Skin epidermis (tissue), 12 donors: ENCODE measurements around the gene CUX1.

ENCODE experiments used
- H3K27ac ChIP-seq, 21 experiments: fragments of 200-600 bp; sonication (generic) in 11 of 21; one replicate each; pipeline ENCODE4 v1.5.0; 2020; ENCODE audit warnings: mild to moderate bottlenecking in 3 of 21, inconsistent platforms in 2 of 21, moderate library complexity in 2 of 21
- H3K4me3 ChIP-seq, 7 experiments: fragments of 200-600 bp; sonication (generic) in 2 of 7; one replicate each; pipeline ENCODE4 v1.5.0; 2020; ENCODE audit warnings: inconsistent platforms in 2 of 7, mild to moderate bottlenecking in 2 of 7, moderate library complexity in 1 of 7

Gene CUX1, protein sequence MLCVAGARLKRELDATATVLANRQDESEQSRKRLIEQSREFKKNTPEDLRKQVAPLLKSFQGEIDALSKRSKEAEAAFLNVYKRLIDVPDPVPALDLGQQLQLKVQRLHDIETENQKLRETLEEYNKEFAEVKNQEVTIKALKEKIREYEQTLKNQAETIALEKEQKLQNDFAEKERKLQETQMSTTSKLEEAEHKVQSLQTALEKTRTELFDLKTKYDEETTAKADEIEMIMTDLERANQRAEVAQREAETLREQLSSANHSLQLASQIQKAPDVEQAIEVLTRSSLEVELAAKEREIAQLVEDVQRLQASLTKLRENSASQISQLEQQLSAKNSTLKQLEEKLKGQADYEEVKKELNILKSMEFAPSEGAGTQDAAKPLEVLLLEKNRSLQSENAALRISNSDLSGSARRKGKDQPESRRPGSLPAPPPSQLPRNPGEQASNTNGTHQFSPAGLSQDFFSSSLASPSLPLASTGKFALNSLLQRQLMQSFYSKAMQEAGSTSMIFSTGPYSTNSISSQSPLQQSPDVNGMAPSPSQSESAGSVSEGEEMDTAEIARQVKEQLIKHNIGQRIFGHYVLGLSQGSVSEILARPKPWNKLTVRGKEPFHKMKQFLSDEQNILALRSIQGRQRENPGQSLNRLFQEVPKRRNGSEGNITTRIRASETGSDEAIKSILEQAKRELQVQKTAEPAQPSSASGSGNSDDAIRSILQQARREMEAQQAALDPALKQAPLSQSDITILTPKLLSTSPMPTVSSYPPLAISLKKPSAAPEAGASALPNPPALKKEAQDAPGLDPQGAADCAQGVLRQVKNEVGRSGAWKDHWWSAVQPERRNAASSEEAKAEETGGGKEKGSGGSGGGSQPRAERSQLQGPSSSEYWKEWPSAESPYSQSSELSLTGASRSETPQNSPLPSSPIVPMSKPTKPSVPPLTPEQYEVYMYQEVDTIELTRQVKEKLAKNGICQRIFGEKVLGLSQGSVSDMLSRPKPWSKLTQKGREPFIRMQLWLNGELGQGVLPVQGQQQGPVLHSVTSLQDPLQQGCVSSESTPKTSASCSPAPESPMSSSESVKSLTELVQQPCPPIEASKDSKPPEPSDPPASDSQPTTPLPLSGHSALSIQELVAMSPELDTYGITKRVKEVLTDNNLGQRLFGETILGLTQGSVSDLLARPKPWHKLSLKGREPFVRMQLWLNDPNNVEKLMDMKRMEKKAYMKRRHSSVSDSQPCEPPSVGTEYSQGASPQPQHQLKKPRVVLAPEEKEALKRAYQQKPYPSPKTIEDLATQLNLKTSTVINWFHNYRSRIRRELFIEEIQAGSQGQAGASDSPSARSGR (N-terminal part only)

DNA sequence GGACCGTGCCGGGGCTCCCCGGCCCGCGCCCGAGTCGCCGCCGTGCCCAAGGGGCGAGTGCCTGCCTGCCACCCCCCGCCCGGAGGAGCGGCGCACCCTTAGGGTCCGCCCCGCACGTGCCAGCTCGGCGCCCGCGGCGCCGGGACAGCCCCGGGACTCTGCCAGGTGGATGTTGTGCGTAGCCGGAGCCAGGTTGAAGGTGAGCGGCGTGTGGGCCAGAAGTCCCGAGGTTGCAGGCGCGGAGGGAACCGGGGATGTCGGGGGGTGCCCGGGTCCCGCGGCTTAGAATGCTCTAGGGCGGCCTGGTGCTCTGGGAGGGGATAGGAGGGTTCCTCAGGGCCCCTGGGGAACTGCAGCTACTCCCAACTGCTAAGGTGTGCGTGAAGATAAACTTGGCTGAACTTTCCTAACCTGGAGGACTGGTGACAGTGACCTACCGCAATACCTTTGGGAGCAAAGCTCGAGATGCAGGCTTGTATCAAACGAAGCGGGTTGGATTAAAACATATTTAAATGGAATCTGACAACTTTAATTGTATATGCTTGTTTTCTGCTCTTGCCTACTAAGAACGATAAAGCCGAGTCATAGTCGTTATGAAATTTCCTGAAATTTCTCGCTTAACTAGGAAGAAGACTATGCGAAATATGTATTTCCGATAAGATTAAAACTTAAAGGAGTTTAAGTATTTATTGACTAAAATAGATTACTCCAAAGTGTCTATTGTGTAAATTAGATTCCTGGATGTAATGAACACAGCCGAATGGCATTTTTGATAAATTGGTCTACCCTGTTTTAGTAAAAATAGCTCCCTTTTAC, at the start of gene CUX1:
Gene CUX1 (plus strand): TSS at position 156 of the 816 bp plus-strand sequence. CDS start 14 bp downstream, at position 170.
- Histone ChIP-seq H3K4me3 (peak within 1 kb of the TSS; percentile 66 to 79 (median 72)), H3K27ac (peak within 1 kb of the TSS in 16 of 21 experiments; percentile 16 to 84 (median 56))

DNA sequence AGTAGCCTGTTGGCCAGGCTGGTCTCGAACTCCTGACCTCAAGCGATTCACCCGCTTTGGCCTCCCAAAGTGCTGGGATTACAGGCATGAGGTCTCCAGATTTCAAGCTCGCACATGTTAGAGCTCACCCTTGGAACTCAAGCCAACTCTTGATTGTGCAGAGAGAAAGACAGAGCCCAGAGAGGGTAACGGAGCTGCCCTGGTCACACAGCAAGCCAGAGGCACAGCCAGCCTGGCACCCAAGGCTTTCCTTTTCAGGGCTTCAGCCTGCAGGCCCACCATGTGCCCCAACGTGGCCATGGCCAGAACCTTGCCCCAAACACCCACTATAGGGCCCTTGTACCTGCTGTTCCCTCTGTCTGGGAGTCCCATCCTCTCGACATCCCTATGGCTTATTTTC, 49.1 kb upstream of the CUX1 start:
- H3K27ac ChIP-seq: no peak overlapping the region
- no peak overlapping the region for H3K4me3 ChIP-seq

- Histone ChIP-seq H3K27ac (no peak overlapping the region), H3K4me3 (no peak overlapping the region)
Observed at GRCh38 chr7:101770466-101770865, 47.0 kb upstream of the CUX1 start.

GRCh38 chr7:101772508-101773211, 44.8 kb upstream of the CUX1 start:
- Histone ChIP-seq H3K27ac (no peak overlapping the region), H3K4me3 (no peak overlapping the region)

GRCh38 chr7:101775181-101775580, 42.2 kb upstream of the CUX1 start:
- H3K27ac ChIP-seq: no peak overlapping the region
- no peak overlapping the region for H3K4me3 ChIP-seq

- no peak overlapping the region for H3K4me3 ChIP-seq
- H3K27ac ChIP-seq: no peak overlapping the region
Observed at GRCh38 chr7:101778026-101778580, 39.3 kb upstream of the CUX1 start.

DNA sequence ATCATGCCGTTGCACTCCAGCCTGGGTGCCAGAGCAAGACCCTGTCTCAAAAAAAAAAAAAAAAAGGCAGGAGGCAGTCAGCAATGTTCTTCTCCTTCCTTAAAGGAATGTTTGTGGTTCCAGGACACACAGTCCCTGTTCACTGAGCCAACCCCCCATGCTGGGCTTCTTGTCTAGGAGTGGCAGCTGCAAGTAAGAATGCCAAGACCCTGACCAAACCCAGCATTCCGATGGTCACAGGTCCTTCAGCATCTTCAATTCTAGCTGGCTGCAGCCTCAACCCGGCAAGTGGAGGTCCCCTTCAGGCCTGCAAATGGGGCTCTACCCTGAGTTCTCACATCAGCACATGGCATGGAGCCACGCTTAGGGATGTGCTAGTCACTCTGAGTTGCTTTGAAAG, 38.2 kb upstream of the CUX1 start:
- no peak overlapping the region for H3K27ac ChIP-seq

DNA sequence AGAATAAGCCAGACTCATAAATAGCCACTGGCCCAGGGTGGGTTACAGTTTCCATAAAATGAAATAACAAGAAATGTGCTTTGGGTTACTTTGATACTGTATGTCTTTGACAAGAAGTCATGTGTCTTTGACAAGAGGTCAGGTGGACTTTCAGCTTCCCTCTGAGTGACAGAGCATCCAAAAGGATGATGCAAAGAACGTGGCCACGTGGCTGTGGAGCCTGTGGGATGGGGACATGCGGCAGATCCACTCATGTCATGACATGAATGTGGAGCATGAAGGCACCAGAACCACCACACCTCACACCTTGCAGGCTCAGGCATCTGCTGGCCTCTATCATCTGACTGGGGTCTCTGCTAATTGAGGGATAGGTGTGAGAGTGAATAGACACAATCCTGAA, 37.1 kb upstream of the CUX1 start:
- H3K4me3 ChIP-seq: no peak overlapping the region
- no peak overlapping the region for H3K27ac ChIP-seq

More for the DNA sequence above, 38.2 kb upstream of the CUX1 start:
- no peak overlapping the region for H3K4me3 ChIP-seq

GRCh38 chr7:101781439-101781838, 36.0 kb upstream of the CUX1 start:
- no peak overlapping the region for H3K4me3 ChIP-seq

GRCh38 chr7:101782476-101782875, 35.0 kb upstream of the CUX1 start:
- no peak overlapping the region for H3K4me3 ChIP-seq
- H3K27ac ChIP-seq: no peak overlapping the region

More at GRCh38 chr7:101781439-101781838, 36.0 kb upstream of the CUX1 start:
- no peak overlapping the region for H3K27ac ChIP-seq

DNA sequence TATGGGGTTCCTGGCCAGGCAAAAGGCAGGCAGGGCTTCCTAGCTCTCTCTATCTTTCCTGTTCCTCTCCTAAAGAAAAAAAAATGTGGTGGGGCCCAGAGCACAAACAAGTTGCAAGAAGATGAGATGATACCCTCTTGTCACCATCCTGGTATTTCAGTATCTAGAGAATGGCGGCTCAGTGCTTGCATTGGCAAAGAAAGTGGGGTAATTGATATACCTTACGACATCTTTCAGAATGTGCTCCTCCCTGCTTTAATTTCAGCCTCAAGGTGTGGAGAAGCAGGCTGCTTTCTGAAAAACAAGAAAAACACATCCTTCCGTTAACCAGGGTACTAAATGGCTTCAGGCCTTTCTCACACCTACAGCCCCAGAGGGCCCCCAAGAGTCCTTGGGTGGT, 34.5 kb upstream of the CUX1 start:
- Histone ChIP-seq H3K4me3 (no peak overlapping the region), H3K27ac (no peak overlapping the region)

- H3K4me3 ChIP-seq: no peak overlapping the region
Observed at GRCh38 chr7:101783381-101784181, 33.8 kb upstream of the CUX1 start.

DNA sequence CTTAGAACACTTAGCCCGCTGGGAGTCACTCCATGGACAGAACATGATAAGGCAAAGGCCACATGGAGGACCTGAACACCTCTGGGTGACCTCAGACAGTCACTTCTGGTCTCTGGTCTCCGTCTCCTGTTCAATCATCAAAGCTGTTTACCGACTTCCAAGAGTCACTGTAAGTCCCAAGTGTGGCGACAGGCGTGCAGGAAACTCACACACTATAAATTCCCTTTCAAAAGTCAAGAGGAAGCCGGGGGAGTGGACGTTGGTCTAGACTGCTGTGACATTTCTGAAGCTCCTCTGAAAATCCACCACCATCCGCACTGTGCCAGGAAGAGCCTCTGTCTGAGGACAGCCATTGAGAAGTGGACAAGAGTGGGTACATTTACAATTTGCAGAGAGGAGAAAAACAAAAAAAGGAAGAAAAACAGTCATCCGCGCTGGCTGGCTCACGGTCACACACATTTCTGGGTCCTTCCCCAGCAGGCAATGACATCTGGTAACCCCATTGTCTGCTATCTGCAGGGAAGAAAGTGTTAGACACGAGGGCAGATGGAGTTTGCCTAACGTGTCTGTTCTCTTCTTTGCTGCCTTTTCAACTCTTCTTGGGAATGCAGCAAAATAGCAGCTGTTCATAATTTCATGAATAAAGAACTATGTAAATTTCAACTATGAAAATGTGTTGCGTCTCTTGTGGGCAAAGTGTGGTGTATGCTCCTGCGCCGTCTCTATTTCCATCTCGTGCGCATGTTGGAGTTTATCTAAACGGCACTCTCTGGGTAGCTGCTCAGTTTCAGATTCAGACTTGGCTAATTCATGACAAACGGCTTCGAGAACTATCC, 32.9 kb upstream of the CUX1 start:
- peak overlapping the region in 1 of 21 experiments; percentile 51 for H3K27ac ChIP-seq
- H3K4me3 ChIP-seq: no peak overlapping the region

More at GRCh38 chr7:101783381-101784181, 33.8 kb upstream of the CUX1 start:
- H3K27ac ChIP-seq: no peak overlapping the region

DNA sequence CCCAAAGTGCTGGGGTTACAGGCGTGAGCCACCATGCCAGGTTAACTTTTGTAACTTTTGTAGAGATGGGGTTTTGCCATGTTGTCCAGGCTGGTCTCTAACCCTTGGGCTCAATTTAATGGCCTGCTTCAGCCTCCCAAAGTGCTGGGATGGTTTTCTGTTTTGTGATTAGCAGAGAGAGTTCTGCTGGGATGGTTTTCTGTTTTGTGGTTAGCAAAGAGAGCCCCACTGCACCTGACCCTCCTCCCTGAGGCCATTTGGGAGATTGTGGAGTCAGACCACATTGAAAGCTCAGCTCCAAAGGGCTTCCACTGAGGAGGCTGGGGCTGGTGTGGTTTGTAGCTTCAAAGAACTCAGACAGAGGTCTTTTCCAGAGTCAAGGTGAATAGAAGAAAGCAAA, 29.6 kb upstream of the CUX1 start:
- Histone ChIP-seq H3K27ac (no peak overlapping the region), H3K4me3 (no peak overlapping the region)

DNA sequence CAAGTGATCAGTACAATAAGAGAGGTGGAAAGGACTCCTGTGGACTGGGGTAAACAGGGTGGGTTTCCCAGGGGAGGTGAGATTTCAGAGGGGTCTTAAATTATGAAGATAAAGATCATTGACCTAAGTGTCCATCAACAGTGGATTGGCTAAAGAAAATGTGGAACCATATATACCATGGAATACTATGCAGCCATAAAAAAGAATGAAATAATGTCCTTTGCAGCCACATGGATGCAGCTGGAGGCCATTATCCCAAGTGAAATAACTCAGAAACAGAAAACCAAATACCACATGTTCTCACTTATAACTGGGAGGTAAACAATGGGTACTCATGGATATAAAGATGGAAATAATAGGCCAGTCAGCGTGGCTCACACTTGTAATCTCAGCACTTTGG, 28.9 kb upstream of the CUX1 start:
- H3K27ac ChIP-seq: no peak overlapping the region
- H3K4me3 ChIP-seq: no peak overlapping the region

DNA sequence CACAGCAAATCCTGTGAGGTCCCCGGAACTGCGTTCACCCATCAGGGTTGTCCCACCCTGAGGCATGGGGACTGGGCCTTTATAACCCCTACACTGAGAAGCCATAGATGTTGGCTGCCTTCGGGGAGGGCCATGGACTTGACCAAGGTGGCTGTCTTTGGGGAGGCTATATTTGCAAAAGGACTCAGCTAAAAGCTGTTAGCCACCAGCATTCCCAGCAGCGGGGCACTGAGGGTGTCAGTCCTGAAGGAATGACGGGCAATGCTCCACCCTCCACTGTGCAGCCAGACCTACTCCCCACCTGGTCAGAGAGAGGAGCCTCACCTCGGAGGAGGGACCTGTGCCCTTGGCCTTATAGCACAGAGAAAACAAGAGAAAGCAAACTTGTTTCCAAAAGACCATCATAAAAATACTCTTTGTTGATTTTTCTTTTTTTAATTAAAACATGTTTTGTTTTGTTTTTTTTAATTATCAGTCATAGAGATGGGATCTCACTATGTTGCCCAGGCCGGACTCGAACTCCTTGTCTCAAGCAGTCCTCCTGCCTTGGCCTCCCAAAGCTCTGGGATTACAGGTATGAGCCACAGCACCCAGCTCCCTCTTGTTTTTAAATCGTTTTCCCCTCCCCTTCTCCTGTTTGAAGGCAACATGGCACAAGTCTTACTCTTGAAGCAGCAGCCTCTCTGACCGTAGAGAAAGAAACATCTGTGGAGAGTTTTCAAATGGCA, 26.7 kb upstream of the CUX1 start:
- Histone ChIP-seq H3K4me3 (no peak overlapping the region), H3K27ac (no peak overlapping the region)
